ENCODE results near the gene C21orf91. TPM values are rescaled to one million over a fixed set of nuclear protein-coding genes. Genes with fewer than 3 reads are reported as not detected.

The C21orf91 gene
- total RNA-seq, 1 experiment from 2014 or later, result 30.5 TPM

- Mint-ChIP-seq H3K4me1 (no peaks in the 10 kb centered on the region), H3K9me3 (peaks cover 6% of the 10 kb centered on the region), H3K27ac (peak overlapping the region; percentile 15; the same call in 1 of the 2 replicates), H3K36me3 (peaks cover 47% of the 10 kb centered on the region), H3K27me3 (ENCODE audit: low read depth) (no peaks in the 10 kb centered on the region), H3K4me3 (no peak overlapping the region)
- TF ChIP-seq PRRX2 (CRISPR knock-in tag; IDR thresholded peaks at IDR 0.05), result no peak
- no peak for TF ChIP-seq GRHL2 (CRISPR knock-in tag; IDR thresholded peaks at IDR 0.05; ENCODE audit: insufficient replicate concordance, severe bottlenecking)
- no peak for TF ChIP-seq SP1 (CRISPR knock-in tag; conservative IDR thresholded peaks at IDR 0.05)
- no peak for TF ChIP-seq TEAD1 (CRISPR knock-in tag; IDR thresholded peaks at IDR 0.05)
- TF ChIP-seq ZNF138 (CRISPR knock-in tag; conservative IDR thresholded peaks at IDR 0.05), result no peak
- TF ChIP-seq, protein P1, sequence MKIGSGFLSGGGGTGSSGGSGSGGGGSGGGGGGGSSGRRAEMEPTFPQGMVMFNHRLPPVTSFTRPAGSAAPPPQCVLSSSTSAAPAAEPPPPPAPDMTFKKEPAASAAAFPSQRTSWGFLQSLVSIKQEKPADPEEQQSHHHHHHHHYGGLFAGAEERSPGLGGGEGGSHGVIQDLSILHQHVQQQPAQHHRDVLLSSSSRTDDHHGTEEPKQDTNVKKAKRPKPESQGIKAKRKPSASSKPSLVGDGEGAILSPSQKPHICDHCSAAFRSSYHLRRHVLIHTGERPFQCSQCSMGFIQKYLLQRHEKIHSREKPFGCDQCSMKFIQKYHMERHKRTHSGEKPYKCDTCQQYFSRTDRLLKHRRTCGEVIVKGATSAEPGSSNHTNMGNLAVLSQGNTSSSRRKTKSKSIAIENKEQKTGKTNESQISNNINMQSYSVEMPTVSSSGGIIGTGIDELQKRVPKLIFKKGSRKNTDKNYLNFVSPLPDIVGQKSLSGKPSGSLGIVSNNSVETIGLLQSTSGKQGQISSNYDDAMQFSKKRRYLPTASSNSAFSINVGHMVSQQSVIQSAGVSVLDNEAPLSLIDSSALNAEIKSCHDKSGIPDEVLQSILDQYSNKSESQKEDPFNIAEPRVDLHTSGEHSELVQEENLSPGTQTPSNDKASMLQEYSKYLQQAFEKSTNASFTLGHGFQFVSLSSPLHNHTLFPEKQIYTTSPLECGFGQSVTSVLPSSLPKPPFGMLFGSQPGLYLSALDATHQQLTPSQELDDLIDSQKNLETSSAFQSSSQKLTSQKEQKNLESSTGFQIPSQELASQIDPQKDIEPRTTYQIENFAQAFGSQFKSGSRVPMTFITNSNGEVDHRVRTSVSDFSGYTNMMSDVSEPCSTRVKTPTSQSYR (CRISPR knock-in tag; IDR thresholded peaks at IDR 0.05), result no peak
- no peak for TF ChIP-seq ATF2 (CRISPR knock-in tag; IDR thresholded peaks at IDR 0.05; ENCODE audit: borderline replicate concordance, low read depth)
- no peak for TF ChIP-seq USF2 (CRISPR knock-in tag; IDR thresholded peaks at IDR 0.05)
- TF ChIP-seq ZNF121 (CRISPR knock-in tag; IDR thresholded peaks at IDR 0.05), result no peak
- TF ChIP-seq CREB1 (CRISPR knock-in tag; IDR thresholded peaks at IDR 0.05), result no peak
- TF ChIP-seq ZSCAN18 (CRISPR knock-in tag; IDR thresholded peaks at IDR 0.05), result no peak
- TF ChIP-seq ZNF423 (CRISPR knock-in tag; IDR thresholded peaks at IDR 0.05), result no peak
- TF ChIP-seq, protein P2, sequence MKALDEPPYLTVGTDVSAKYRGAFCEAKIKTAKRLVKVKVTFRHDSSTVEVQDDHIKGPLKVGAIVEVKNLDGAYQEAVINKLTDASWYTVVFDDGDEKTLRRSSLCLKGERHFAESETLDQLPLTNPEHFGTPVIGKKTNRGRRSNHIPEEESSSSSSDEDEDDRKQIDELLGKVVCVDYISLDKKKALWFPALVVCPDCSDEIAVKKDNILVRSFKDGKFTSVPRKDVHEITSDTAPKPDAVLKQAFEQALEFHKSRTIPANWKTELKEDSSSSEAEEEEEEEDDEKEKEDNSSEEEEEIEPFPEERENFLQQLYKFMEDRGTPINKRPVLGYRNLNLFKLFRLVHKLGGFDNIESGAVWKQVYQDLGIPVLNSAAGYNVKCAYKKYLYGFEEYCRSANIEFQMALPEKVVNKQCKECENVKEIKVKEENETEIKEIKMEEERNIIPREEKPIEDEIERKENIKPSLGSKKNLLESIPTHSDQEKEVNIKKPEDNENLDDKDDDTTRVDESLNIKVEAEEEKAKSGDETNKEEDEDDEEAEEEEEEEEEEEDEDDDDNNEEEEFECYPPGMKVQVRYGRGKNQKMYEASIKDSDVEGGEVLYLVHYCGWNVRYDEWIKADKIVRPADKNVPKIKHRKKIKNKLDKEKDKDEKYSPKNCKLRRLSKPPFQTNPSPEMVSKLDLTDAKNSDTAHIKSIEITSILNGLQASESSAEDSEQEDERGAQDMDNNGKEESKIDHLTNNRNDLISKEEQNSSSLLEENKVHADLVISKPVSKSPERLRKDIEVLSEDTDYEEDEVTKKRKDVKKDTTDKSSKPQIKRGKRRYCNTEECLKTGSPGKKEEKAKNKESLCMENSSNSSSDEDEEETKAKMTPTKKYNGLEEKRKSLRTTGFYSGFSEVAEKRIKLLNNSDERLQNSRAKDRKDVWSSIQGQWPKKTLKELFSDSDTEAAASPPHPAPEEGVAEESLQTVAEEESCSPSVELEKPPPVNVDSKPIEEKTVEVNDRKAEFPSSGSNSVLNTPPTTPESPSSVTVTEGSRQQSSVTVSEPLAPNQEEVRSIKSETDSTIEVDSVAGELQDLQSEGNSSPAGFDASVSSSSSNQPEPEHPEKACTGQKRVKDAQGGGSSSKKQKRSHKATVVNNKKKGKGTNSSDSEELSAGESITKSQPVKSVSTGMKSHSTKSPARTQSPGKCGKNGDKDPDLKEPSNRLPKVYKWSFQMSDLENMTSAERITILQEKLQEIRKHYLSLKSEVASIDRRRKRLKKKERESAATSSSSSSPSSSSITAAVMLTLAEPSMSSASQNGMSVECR (CRISPR knock-in tag; IDR thresholded peaks at IDR 0.05; ENCODE audit: borderline replicate concordance), result no peak
- TF ChIP-seq ZNF396 (CRISPR knock-in tag; IDR thresholded peaks at IDR 0.05; ENCODE audit: borderline replicate concordance), result no peak
- ATAC-seq (no peak), DNase-seq (ENCODE audit: low spot score) (no peak)
- CTCF ChIA-PET, result no interaction called here
- POLR2A ChIA-PET, result no interaction called here
These were observed 19.6 kb downstream of the C21orf91 start for GRCh38 chr21:17799414-17800164.
